ENCODE data around the gene TTC39C.

The TTC39C gene

DNA sequence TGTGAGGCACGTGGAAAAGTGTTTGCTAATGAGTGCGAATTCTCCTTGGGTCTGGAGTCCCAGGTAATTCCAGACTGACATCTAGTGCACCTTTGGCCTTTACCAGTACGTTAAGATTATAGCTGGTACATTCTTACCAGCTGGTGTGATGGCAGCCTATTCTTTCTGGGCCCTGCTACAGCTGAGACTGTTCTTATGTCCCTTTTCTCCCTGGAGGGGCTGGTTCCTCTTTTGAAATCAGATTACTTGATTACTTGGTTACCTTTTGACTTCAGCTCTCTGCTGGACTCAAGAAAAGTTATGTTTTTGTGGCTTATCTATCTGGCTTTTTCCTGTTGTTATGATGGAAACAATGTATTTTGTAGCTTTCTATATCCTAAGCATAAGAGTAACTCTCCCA lies 138.8 kb downstream of the TTC39C start:
- TF ChIP-seq, protein P1, sequence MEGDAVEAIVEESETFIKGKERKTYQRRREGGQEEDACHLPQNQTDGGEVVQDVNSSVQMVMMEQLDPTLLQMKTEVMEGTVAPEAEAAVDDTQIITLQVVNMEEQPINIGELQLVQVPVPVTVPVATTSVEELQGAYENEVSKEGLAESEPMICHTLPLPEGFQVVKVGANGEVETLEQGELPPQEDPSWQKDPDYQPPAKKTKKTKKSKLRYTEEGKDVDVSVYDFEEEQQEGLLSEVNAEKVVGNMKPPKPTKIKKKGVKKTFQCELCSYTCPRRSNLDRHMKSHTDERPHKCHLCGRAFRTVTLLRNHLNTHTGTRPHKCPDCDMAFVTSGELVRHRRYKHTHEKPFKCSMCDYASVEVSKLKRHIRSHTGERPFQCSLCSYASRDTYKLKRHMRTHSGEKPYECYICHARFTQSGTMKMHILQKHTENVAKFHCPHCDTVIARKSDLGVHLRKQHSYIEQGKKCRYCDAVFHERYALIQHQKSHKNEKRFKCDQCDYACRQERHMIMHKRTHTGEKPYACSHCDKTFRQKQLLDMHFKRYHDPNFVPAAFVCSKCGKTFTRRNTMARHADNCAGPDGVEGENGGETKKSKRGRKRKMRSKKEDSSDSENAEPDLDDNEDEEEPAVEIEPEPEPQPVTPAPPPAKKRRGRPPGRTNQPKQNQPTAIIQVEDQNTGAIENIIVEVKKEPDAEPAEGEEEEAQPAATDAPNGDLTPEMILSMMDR (IDR thresholded peaks at IDR 0.05; ENCODE audit: control insufficient read depth, insufficient read depth, low read depth, low read length, missing control alignments): no peak
- no peak overlapping the region for H3K4me3 ChIP-seq (ENCODE audit: control insufficient read depth, low read depth, low read length)
- no peak for DNase-seq (ENCODE audit: low read depth)

DNA sequence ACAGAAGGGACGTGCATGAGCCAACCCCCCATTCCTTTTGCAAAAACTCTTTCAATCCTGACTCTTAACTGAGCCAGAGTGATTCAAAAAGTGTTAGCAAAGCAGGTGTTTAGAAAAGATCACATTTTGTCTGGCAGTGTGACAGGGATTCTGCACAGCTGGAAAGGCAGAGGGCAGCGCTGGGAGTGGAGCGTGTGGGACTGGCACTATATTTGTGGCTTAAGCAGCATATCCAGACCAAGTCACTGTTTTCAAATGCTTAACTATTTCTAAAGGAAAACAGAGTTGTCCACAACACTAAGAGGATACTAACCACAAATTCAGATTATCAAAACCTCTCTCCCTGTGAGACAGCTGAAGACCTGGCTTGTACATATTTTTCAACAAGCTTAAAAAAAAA lies 143.3 kb downstream of the TTC39C start:
- TF ChIP-seq, protein P1 (IDR thresholded peaks at IDR 0.05; ENCODE audit: control insufficient read depth, insufficient read depth, low read depth, low read length, missing control alignments): no peak
- DNase-seq (ENCODE audit: low read depth): no peak
- H3K4me3 ChIP-seq (ENCODE audit: control insufficient read depth, low read depth, low read length): no peak overlapping the region

DNA sequence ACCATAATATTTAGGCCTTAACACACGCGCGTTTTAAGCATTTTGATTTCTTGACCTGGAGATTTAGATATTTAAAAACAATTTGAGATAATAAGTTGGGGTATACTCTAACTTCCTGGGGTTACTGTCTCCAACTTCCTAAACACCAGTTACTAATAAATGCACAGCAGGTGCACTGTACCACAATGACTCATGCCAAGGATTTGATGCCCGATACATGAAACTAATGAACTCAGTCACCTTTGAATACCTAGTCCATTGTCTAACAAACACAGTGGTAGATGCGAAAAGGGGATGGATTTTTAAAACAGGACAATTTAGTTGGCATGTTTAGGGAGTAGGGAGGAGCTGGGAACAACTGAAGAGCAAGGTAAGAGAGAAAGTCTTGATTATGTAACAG lies 145.5 kb downstream of the TTC39C start:
- no peak for DNase-seq (ENCODE audit: low read depth)
- TF ChIP-seq, protein P1 (IDR thresholded peaks at IDR 0.05; ENCODE audit: control insufficient read depth, insufficient read depth, low read depth, low read length, missing control alignments): no peak
- no peak overlapping the region for H3K4me3 ChIP-seq (ENCODE audit: control insufficient read depth, low read depth, low read length)

DNA sequence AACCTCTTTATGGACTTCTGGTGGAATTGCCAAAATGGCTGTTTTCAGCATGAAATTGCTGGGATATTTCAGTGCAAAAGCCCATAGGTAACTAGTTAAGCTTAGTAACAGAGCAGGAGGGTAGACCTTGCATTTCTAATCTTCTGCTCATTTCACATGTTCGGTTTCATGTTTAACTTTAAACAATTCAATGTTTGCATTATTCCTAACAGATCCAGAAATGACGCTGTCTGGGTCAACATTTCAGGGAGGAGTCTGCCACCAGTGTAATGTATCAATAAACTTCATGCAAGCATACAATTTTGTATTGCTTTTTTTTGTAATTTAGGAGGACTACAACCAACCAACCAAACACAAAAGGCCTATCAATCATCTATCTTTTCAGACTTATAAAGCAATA lies 146.8 kb downstream of the TTC39C start:
- DNase-seq (ENCODE audit: low read depth): no peak
- TF ChIP-seq, protein P1 (IDR thresholded peaks at IDR 0.05; ENCODE audit: control insufficient read depth, insufficient read depth, low read depth, low read length, missing control alignments): no peak
- H3K4me3 ChIP-seq (ENCODE audit: control insufficient read depth, low read depth, low read length): no peak overlapping the region

DNA sequence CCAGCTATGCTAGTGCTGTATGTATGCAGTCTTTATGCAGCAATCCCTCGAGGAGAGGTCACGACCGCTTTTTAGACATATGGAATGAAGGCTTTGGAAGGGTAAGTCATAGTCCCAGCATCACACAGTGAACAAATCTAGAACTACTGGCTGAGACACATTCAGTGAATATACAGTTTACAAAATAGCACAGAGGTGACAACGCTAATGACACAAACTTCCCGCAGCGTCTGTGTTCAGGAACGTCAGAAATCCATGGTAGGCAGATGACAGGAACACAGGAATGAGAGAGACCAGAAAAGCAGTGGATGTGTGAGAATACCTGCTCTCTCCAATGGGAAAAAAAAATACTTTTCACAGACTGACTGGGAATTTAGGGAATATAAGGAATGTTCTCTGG lies 153.9 kb downstream of the TTC39C start:
- H3K4me3 ChIP-seq (ENCODE audit: control insufficient read depth, low read depth, low read length): no peak overlapping the region
- TF ChIP-seq, protein P1 (IDR thresholded peaks at IDR 0.05; ENCODE audit: control insufficient read depth, insufficient read depth, low read depth, low read length, missing control alignments): no peak
- DNase-seq (ENCODE audit: low read depth): no peak

DNA sequence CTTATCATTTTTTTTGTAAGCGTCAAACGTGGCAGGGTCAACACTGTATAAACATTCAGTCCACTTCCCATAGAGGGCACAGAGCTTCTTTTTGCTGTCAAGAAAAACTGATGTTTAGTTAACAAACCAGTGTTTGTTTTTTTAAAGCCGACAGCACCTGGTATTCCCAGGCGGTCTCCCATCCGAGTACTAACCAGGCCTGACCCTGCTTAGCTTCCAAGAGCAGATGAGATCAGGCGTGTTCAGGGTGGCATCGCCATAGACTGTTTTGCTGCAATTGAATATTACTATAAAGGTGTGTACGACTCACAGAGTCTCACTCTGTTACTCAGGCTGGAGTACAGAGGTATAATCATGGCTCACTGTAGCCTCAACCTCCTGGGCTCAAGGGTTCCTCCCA lies 155.8 kb downstream of the TTC39C start:
- H3K4me3 ChIP-seq (ENCODE audit: control insufficient read depth, low read depth, low read length): no peak overlapping the region
- TF ChIP-seq, protein P1 (IDR thresholded peaks at IDR 0.05; ENCODE audit: control insufficient read depth, insufficient read depth, low read depth, low read length, missing control alignments): no peak
- DNase-seq (ENCODE audit: low read depth): no peak

DNA sequence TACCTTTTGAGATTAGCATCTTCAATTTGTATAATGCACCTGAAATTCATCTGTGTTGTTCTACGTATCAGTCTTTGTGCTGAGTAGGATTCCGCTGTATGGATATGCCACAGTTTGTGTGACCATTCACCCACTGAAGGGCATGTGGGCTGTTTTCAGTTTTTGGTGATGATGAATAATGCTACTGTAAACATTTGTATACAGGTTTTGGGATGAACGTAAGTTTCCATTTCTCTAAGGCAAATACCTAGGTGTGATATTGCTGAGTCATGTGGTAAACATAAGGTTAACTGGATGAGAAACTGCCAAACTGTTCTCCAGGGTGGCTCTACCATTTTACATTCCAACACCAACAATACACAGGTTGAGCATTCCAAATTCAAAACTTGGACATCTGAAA lies 159.4 kb downstream of the TTC39C start:
- H3K4me3 ChIP-seq (ENCODE audit: control insufficient read depth, low read depth, low read length): no peak overlapping the region
- TF ChIP-seq, protein P1 (IDR thresholded peaks at IDR 0.05; ENCODE audit: control insufficient read depth, insufficient read depth, low read depth, low read length, missing control alignments): no peak
- no peak for DNase-seq (ENCODE audit: low read depth)
